Neural cell (in vitro differentiated cells): Measurements from ENCODE around the gene DOCK10. TPM values are rescaled to one million over a fixed set of nuclear protein-coding genes. Genes with fewer than 3 reads are reported as not detected.

Experiments used
- H2AFZ ChIP-seq: fragments of 200-600, 300-800 bp; sonication (generic), shearing (Covaris generic); 2 replicates; pipeline ENCODE4 v1.6.0; 2014; ENCODE audit warnings: low read depth, mild to moderate bottlenecking, antibody characterized with exemption, low read length, moderate library complexity
- H3F3A ChIP-seq: fragments of 200-600 bp; shearing (Covaris generic); 2 replicates; pipeline ENCODE4 v1.6.1; 2016; ENCODE audit warnings: mild to moderate bottlenecking, moderate library complexity, mixed read lengths, antibody characterized with exemption, low read length; ENCODE audit not compliant: insufficient read depth, poor library complexity, severe bottlenecking
- H3K27ac ChIP-seq: fragments of 200-600, 300-800 bp; sonication (generic), shearing (Covaris generic); 2 replicates; pipeline ENCODE4 v1.5.1; 2014; ENCODE audit warnings: mild to moderate bottlenecking, low read length, moderate library complexity
- H3K27me3 ChIP-seq: fragments of 300-800, 200-600 bp; sonication (generic), shearing (Covaris generic); 2 replicates; pipeline ENCODE4 v1.6.0; 2014; ENCODE audit warnings: mild to moderate bottlenecking, low read depth, low read length, moderate library complexity; ENCODE audit not compliant: insufficient read depth
- H3K36me3 ChIP-seq: fragments of 300-800, 200-600 bp; sonication (generic), shearing (Covaris generic); 2 replicates; pipeline ENCODE4 v1.5.1; 2014; ENCODE audit warnings: mild to moderate bottlenecking, antibody characterized with exemption, low read length, moderate library complexity; ENCODE audit not compliant: insufficient read depth
- H3K4me2 ChIP-seq: fragments of 300-800, 200-600 bp; sonication (generic), shearing (Covaris generic); 2 replicates; pipeline ENCODE4 v1.6.0; 2014; ENCODE audit warnings: mild to moderate bottlenecking, low read length
- H3K4me3 ChIP-seq: fragments of 300-800, 200-600 bp; sonication (generic), shearing (Covaris generic); 2 replicates; pipeline ENCODE4 v1.5.1; 2014; ENCODE audit warnings: mild to moderate bottlenecking, low read length, moderate library complexity
- H3K79me2 ChIP-seq: fragments of 200-600 bp; shearing (Covaris generic); replicated peaks from 2 replicates; pipeline ENCODE4 v1.6.0; 2014; ENCODE audit warnings: mild to moderate bottlenecking, low read length, moderate library complexity; ENCODE audit not compliant: insufficient read depth
- H3K9ac ChIP-seq: fragments of 300-800, 200-600 bp; sonication (generic), shearing (Covaris generic); 2 replicates; pipeline ENCODE4 v1.6.1; 2016; ENCODE audit warnings: mild to moderate bottlenecking, low read length, mixed read lengths
- H3K9me2 ChIP-seq: fragments of 200-600 bp; shearing (Covaris generic); 2 replicates; pipeline ENCODE4 v1.6.1; 2016; ENCODE audit warnings: mild to moderate bottlenecking, low read length, mixed read lengths; ENCODE audit not compliant: insufficient read depth
- H3K9me3 ChIP-seq: fragments of 200-600, 300-800 bp; sonication (generic), shearing (Covaris generic); 2 replicates; pipeline ENCODE4 v1.6.1; 2016; ENCODE audit warnings: mild to moderate bottlenecking, mixed run types, low read length, moderate library complexity, mixed read lengths
- H4K20me1 ChIP-seq: fragments of 200-600 bp; shearing (Covaris generic); 2 replicates; pipeline ENCODE4 v1.6.1; 2016; ENCODE audit warnings: mild to moderate bottlenecking, mixed run types; ENCODE audit not compliant: insufficient read depth
- CTCF ChIP-seq: fragments of 450-650 bp; IDR thresholded peaks from 2 replicates; pipeline ENCODE4 v1.5.1; 2014; ENCODE audit warnings: antibody characterized with exemption, mild to moderate bottlenecking, moderate library complexity; ENCODE audit not compliant: poor library complexity, severe bottlenecking
- EP300 ChIP-seq: fragments of 450-650 bp; conservative IDR thresholded peaks from 2 replicates; pipeline ENCODE4 v1.6.1; 2014; ENCODE audit warnings: antibody characterized with exemption, mild to moderate bottlenecking, moderate library complexity; ENCODE audit not compliant: poor library complexity, severe bottlenecking
- EZH2 ChIP-seq: fragments of 200-600, 300-800 bp; shearing (Covaris generic), sonication (generic); IDR thresholded peaks from 2 replicates; pipeline ENCODE4 v1.6.1; 2014; ENCODE audit warnings: antibody characterized with exemption, low read length, borderline replicate concordance, mild to moderate bottlenecking; ENCODE audit not compliant: insufficient read depth, poor library complexity, severe bottlenecking
- MXI1 ChIP-seq: fragments of 450-650 bp; conservative IDR thresholded peaks from 2 replicates; pipeline ENCODE4 v1.6.1; 2014; ENCODE audit warnings: antibody characterized with exemption, mild to moderate bottlenecking; ENCODE audit not compliant: poor library complexity, severe bottlenecking
- POLR2AphosphoS5 ChIP-seq: IDR thresholded peaks from 2 replicates; pipeline ENCODE4 v1.6.1; 2012
- RAD21 ChIP-seq: fragments of 450-650 bp; conservative IDR thresholded peaks from 2 replicates; pipeline ENCODE4 v1.6.1; 2014; ENCODE audit warnings: antibody characterized with exemption, mild to moderate bottlenecking, moderate library complexity
- REST ChIP-seq: IDR thresholded peaks from 2 replicates; pipeline ENCODE4 v1.6.1; 2012; ENCODE audit warnings: borderline replicate concordance
- SMC3 ChIP-seq: fragments of 450-650 bp; conservative IDR thresholded peaks from 2 replicates; pipeline ENCODE4 v1.6.1; 2014; ENCODE audit warnings: antibody characterized with exemption, mild to moderate bottlenecking, moderate library complexity; ENCODE audit not compliant: poor library complexity
- TAF1 ChIP-seq: IDR thresholded peaks from 2 replicates; pipeline ENCODE4 v1.6.1; 2012; ENCODE audit warnings: low read depth
- polyA plus RNA-seq: library from polyadenylated mRNA; depleted of rRNA; stranded (reverse); fragments of >200 nt; gene quantifications from 2 replicates; pipeline ENCODE4 v1.2.3, GENCODE V29; 2014

DOCK10 gene
- polyA plus RNA-seq, 1 donor from 2014 or later, result 0.37 TPM

GRCh38 chr2:224892574-224893204 lies 149.6 kb downstream of the DOCK10 start:
- Histone ChIP-seq H3K4me3 (no peak overlapping the region), H2AFZ (no peak overlapping the region), H4K20me1 (no peaks in the 10 kb centered on the region), H3F3A (no peaks in the 10 kb centered on the region), H3K27me3 (no peaks in the 10 kb centered on the region), H3K9me2 (no peaks in the 10 kb centered on the region), H3K9ac (no peak overlapping the region), H3K36me3 (no peaks in the 10 kb centered on the region), H3K79me2 (no peaks in the 10 kb centered on the region), H3K9me3 (no peaks in the 10 kb centered on the region), H3K27ac (no peak overlapping the region), H3K4me2 (no peak overlapping the region)
- no peak for TF ChIP-seq RAD21
- no peak for TF ChIP-seq EZH2
- TF ChIP-seq MXI1, result no peak
- no peak for TF ChIP-seq CTCF
- no peak for TF ChIP-seq TAF1
- no peak for TF ChIP-seq SMC3
- no peak for TF ChIP-seq REST
- no peak for TF ChIP-seq POLR2AphosphoS5
- no peak for TF ChIP-seq EP300

- TF ChIP-seq CTCF, result no peak
- no peak for TF ChIP-seq REST
- no peak for TF ChIP-seq POLR2AphosphoS5
- Histone ChIP-seq H3K9me2 (no peaks in the 10 kb centered on the region), H3K4me3 (no peak overlapping the region), H3K9me3 (no peaks in the 10 kb centered on the region), H3K27me3 (no peaks in the 10 kb centered on the region), H3K36me3 (no peaks in the 10 kb centered on the region), H3K79me2 (no peaks in the 10 kb centered on the region), H3K27ac (no peak overlapping the region), H2AFZ (no peak overlapping the region), H4K20me1 (no peaks in the 10 kb centered on the region), H3K4me2 (no peak overlapping the region), H3K9ac (no peak overlapping the region), H3F3A (no peaks in the 10 kb centered on the region)
Observed at GRCh38 chr2:224890372-224890771, 151.9 kb downstream of the DOCK10 start.
